Measurements from ENCODE around the gene GCNA.
A peak's percentile ranks its signal among the peaks of the same experiment; 100 is the strongest.

GCNA gene

DNA sequence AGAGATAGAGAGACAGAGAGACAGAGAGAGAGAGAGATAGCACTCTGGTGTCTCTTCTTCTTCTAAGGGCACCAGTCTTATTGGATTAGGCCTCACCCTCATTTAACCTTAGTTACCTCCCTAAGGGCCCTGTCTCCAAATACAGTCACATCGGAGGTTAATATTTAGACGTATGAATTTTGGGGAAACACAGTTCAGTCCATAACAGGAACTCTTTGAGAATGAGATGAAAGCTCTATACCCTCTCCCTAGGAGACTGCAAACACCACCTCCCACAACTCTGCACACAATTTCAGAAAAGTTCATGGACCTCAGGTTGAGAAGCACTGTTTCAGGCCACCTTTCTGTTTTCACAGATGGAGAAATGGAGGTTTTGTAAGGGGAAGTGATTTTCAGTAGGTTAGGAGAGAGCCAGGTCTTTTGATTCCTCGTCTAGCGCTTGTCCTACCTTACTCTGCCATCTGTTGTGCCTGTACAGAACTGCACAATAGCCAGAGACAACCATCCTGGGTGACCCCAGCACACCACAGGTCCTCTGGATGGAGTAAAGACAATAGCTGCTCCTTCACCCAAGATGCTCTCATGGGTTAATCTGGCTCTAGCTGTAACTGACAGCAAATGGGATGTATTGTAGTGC lies 72.2 kb downstream of the GCNA start:
- TF ChIP-seq, protein P1, sequence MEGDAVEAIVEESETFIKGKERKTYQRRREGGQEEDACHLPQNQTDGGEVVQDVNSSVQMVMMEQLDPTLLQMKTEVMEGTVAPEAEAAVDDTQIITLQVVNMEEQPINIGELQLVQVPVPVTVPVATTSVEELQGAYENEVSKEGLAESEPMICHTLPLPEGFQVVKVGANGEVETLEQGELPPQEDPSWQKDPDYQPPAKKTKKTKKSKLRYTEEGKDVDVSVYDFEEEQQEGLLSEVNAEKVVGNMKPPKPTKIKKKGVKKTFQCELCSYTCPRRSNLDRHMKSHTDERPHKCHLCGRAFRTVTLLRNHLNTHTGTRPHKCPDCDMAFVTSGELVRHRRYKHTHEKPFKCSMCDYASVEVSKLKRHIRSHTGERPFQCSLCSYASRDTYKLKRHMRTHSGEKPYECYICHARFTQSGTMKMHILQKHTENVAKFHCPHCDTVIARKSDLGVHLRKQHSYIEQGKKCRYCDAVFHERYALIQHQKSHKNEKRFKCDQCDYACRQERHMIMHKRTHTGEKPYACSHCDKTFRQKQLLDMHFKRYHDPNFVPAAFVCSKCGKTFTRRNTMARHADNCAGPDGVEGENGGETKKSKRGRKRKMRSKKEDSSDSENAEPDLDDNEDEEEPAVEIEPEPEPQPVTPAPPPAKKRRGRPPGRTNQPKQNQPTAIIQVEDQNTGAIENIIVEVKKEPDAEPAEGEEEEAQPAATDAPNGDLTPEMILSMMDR (IDR thresholded peaks at IDR 0.05; ENCODE audit: extremely low read depth, missing control alignments) = peak; percentile 40
- DNase-seq (ENCODE audit: low spot score) = peak; percentile 50

DNA sequence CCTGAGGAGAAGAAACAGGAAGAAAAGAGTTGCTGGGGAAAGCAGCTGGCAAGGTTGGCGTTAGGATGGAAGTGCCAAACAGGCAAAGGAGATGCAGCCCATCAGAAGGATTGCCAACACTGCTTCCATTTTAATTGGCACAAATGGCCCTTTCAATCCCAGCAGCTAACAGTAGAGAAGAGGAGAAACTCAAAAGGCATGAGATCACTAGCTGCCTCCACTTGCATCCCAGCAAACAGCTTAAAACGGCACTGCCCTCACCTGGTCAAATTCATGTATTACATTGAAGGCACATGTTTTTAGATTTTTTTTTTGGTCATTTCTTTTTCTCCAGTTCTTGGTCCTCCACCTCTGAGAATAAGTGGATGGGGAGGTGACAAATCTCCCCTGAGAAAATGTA lies 74.2 kb downstream of the GCNA start:
- TF ChIP-seq, protein P1 (IDR thresholded peaks at IDR 0.05; ENCODE audit: extremely low read depth, missing control alignments) = peak; percentile 26
- DNase-seq (ENCODE audit: low spot score) = peak; percentile 46

DNA sequence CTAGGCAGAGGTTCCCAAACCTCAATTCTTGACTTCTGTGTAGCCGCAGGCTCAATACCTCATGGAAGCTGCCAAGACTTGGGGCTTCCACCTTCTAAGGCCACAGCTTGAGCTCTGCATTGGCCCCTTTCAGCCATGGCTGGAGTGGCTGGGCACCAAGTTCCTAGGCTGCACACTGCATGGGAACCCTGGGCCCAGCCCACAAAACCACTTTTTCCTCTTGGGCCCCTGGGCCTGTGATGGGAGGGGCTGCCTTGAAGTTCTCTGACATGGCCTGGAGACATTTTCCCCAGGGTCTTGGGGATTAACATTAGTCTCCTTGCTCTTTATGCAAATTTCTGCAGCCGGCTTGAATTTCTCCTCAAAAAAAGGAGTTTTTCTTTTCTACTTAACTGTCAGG lies 75.1 kb downstream of the GCNA start:
- no peak for DNase-seq (ENCODE audit: low spot score)
- TF ChIP-seq, protein P1 (IDR thresholded peaks at IDR 0.05; ENCODE audit: extremely low read depth, missing control alignments) = no peak

DNA sequence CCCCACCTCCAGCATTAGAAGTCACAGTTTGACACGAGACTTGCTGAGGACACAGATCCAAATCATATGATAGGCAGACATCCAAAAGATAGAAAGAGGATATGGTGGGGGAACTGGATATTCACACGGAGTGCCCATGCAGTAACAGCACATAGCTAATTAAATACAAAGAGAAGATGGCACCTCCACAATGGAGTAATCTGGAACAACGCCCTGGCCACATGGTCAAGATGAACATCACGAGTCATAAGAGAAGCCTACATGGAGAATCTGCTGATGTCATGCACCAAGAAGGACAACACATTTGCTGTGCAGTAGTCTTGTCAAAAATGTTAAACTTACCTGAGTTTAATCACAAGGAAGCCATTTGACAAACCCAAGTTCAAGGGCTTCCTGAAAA lies 79.0 kb downstream of the GCNA start:
- TF ChIP-seq, protein P1 (IDR thresholded peaks at IDR 0.05; ENCODE audit: extremely low read depth, missing control alignments) = no peak
- DNase-seq (ENCODE audit: low spot score) = no peak

DNA sequence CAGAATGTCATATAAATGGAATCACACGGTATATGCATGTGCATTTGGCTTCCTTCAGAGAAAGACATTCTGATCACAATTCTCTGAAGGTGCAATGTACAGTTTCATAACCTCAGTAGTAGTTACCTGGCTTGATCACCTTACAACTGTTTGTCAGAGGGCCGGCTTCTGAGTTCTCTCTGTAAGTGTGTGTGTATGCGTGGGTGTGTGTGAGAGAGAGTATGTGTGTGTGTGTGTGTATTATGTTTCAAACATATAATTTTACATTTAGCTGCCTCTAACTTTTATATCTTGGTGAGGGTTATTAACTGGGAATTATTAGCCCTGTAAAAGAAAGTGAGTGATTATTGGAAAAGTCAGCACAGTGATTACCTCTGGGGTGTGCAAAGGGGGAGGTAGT lies 81.1 kb downstream of the GCNA start:
- TF ChIP-seq, protein P1 (IDR thresholded peaks at IDR 0.05; ENCODE audit: extremely low read depth, missing control alignments) = no peak
- no peak for DNase-seq (ENCODE audit: low spot score)

DNA sequence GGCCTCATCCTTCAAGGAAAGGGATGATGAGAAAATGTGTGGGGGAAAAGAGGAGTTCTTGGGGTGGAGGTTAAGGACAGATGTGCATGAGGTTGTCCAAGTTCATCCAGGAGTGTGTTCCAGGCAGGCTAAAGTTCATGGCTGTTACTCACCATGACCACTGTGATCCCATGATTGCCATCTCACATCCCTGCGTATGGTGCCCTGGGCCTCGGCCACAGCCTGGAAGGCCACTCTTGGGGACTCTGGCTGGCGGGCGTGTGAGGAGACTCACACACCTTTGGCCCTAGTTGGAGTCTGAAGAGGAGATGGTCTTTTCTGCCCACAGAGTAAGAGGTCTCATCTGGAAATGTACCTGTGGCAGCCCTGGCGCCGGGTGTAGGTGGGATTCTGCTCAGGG lies 81.7 kb downstream of the GCNA start:
- TF ChIP-seq, protein P1 (IDR thresholded peaks at IDR 0.05; ENCODE audit: extremely low read depth, missing control alignments) = no peak

GRCh38 chrX:71660562-71661416 lies 82.6 kb downstream of the GCNA start:
- TF ChIP-seq, protein P1 (IDR thresholded peaks at IDR 0.05; ENCODE audit: extremely low read depth, missing control alignments) = no peak
- no peak for DNase-seq (ENCODE audit: low spot score)

More for the DNA sequence above, 81.7 kb downstream of the GCNA start:
- no peak for DNase-seq (ENCODE audit: low spot score)
